ENCODE measurements around the gene HK2.

Gene HK2

DNA sequence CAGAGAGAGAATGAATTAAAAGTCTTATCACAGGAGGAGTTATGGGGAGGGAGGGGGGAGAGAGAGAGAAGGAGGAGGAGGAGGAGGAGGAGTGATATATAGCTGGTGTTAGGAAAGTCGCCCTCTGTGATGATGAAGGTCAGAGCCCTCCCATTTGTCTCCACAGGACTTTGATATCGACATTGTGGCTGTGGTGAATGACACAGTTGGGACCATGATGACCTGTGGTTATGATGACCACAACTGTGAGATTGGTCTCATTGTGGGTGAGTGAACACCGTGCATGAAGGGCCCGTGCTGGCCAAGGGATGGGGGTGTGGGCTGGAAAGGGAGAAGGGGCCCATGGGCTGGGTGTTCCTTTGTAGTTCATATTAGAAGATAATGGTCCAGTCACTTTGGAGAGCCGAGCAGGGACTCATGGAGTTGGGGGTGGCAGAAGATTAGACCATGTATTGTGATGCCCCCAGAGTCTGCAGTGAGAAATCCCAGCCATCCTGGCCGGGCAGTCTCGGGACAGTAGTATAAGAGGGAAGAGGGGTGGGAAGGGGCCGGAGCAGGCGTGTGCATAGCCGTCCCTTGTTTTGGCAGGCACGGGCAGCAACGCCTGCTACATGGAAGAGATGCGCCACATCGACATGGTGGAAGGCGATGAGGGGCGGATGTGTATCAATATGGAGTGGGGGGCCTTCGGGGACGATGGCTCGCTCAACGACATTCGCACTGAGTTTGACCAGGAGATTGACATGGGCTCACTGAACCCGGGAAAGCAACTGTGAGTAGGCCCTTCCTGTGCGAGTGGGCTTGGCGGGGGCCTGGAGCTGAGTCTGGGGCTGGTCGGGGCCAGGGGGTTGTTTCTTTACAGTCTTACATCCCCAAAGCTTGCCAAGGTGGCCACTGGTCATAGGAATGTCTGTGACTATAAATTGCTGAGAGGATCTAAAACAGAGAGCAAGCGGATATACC lies 40.0 kb downstream of the HK2 start:
- H3K27me3 ChIP-seq (ENCODE audit: control insufficient read depth, insufficient read depth, low read length), result no peaks in the 10 kb centered on the region
- peaks cover 15% of the 10 kb centered on the region for H3K36me3 ChIP-seq (ENCODE audit: insufficient read depth, low read length)
- H3K4me2 ChIP-seq (ENCODE audit: low read length), result no peak overlapping the region
- H3K4me1 ChIP-seq (ENCODE audit: control insufficient read depth, insufficient read depth, low read length), result peaks cover 11% of the 10 kb centered on the region
- no peaks in the 10 kb centered on the region for H3K9me3 ChIP-seq (replicated peaks; ENCODE audit: low read length)
- no peak overlapping the region for H3K4me3 ChIP-seq (ENCODE audit: low read length)
- no peak overlapping the region for H3K9ac ChIP-seq (ENCODE audit: low read depth, low read length)

DNA sequence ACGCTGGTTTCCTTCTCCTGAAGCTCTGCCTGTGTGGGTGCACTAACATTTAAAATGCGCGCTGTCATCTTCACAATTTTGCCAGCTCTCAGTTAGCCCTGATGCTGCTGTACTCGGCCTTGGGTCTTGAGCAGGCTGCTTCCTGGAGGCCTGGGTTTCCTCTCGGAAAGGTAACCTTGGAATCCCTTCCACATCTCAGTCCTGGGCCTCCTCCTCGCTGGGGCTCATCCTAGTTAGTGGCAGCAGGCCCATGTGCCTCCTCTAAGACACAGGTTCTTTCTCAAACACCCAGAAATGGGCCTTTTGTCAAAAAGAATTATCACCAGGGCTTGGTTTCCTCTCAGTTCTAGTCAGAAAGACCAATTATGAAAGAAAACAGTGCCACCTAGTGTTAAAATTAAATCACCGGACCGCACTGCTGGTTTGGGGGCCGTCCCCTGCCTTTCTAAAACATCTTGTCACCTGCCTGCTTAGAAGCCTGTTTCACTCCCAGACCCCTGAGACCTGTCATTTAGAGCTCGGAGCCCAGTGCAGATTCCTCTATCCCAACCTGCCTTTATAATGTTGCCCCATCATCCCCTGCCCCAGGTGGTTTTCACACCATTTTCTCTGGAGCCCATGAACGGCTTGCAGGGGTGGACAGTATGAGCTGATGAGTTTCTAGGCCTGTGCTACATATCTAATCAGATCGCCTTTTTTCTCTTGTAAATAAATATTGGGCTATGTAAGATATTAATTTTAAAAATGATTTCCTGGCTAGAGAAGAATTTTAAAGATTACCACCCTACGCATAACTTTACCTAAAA lies 42.4 kb downstream of the HK2 start:
- Histone ChIP-seq H3K4me2 (ENCODE audit: low read length) (no peak overlapping the region), H3K4me1 (ENCODE audit: control insufficient read depth, insufficient read depth, low read length) (peaks cover 11% of the 10 kb centered on the region), H3K27me3 (ENCODE audit: control insufficient read depth, insufficient read depth, low read length) (no peaks in the 10 kb centered on the region), H3K36me3 (ENCODE audit: insufficient read depth, low read length) (peaks cover 22% of the 10 kb centered on the region), H3K9ac (ENCODE audit: low read depth, low read length) (peak overlapping the region; percentile 44), H3K9me3 (replicated peaks; ENCODE audit: low read length) (no peaks in the 10 kb centered on the region), H3K4me3 (ENCODE audit: low read length) (no peak overlapping the region)

GRCh38 chr2:74877376-74877775 lies 43.4 kb downstream of the HK2 start:
- no peak overlapping the region for H3K4me2 ChIP-seq (ENCODE audit: low read length)
- H3K4me3 ChIP-seq (ENCODE audit: low read length), result no peak overlapping the region
- no peak overlapping the region for H3K9ac ChIP-seq (ENCODE audit: low read depth, low read length)
- H3K4me1 ChIP-seq (ENCODE audit: control insufficient read depth, insufficient read depth, low read length), result peaks cover 11% of the 10 kb centered on the region
- H3K9me3 ChIP-seq (replicated peaks; ENCODE audit: low read length), result no peaks in the 10 kb centered on the region
- H3K36me3 ChIP-seq (ENCODE audit: insufficient read depth, low read length), result peaks cover 27% of the 10 kb centered on the region
- no peaks in the 10 kb centered on the region for H3K27me3 ChIP-seq (ENCODE audit: control insufficient read depth, insufficient read depth, low read length)

GRCh38 chr2:74877781-74878433 lies 44.0 kb downstream of the HK2 start:
- H3K9me3 ChIP-seq (replicated peaks; ENCODE audit: low read length), result no peaks in the 10 kb centered on the region
- no peak overlapping the region for H3K4me2 ChIP-seq (ENCODE audit: low read length)
- peaks cover 27% of the 10 kb centered on the region for H3K36me3 ChIP-seq (ENCODE audit: insufficient read depth, low read length)
- H3K9ac ChIP-seq (ENCODE audit: low read depth, low read length), result no peak overlapping the region
- H3K4me3 ChIP-seq (ENCODE audit: low read length), result no peak overlapping the region
- H3K27me3 ChIP-seq (ENCODE audit: control insufficient read depth, insufficient read depth, low read length), result no peaks in the 10 kb centered on the region
- H3K4me1 ChIP-seq (ENCODE audit: control insufficient read depth, insufficient read depth, low read length), result peaks cover 11% of the 10 kb centered on the region

DNA sequence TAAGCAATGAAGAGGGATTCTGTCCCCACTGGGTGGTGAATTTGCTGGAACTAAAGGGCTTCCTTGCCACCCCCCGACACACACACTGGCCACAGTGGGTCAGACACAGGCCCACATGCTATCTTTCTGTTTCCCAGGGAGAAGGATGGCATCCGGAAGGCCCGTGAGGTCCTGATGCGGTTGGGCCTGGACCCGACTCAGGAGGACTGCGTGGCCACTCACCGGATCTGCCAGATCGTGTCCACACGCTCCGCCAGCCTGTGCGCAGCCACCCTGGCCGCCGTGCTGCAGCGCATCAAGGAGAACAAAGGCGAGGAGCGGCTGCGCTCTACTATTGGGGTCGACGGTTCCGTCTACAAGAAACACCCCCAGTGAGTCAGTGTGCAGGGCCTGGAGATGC lies 44.6 kb downstream of the HK2 start:
- Histone ChIP-seq H3K4me2 (ENCODE audit: low read length) (no peak overlapping the region), H3K4me1 (ENCODE audit: control insufficient read depth, insufficient read depth, low read length) (peaks cover 11% of the 10 kb centered on the region), H3K4me3 (ENCODE audit: low read length) (no peak overlapping the region), H3K9ac (ENCODE audit: low read depth, low read length) (no peak overlapping the region), H3K9me3 (replicated peaks; ENCODE audit: low read length) (no peaks in the 10 kb centered on the region), H3K27me3 (ENCODE audit: control insufficient read depth, insufficient read depth, low read length) (no peaks in the 10 kb centered on the region), H3K36me3 (ENCODE audit: insufficient read depth, low read length) (peaks cover 29% of the 10 kb centered on the region)

DNA sequence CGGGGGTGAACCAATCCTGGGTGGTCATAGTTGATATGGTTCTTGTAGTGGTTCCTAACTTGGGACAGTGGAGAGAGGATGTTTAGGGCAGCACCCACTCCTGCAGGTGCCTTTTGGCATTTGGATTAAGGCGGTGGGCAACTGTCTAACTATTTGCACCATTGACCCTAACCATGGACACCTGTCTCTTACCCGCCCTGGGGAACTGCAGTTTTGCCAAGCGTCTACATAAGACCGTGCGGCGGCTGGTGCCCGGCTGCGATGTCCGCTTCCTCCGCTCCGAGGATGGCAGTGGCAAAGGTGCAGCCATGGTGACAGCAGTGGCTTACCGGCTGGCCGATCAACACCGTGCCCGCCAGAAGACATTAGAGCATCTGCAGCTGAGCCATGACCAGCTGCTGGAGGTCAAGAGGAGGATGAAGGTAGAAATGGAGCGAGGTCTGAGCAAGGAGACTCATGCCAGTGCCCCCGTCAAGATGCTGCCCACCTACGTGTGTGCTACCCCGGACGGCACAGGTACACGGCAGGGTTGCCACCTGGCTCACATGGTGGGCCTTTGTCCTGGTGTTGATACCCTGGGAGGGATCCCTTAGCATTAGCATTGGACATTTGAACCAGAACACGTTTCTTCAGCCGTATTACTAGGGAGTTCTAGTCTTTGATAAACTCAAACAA lies 46.3 kb downstream of the HK2 start:
- H3K9me3 ChIP-seq (replicated peaks; ENCODE audit: low read length), result no peaks in the 10 kb centered on the region
- H3K4me3 ChIP-seq (ENCODE audit: low read length), result no peak overlapping the region
- H3K9ac ChIP-seq (ENCODE audit: low read depth, low read length), result no peak overlapping the region
- no peak overlapping the region for H3K4me2 ChIP-seq (ENCODE audit: low read length)
- peaks cover 33% of the 10 kb centered on the region for H3K36me3 ChIP-seq (ENCODE audit: insufficient read depth, low read length)
- no peaks in the 10 kb centered on the region for H3K27me3 ChIP-seq (ENCODE audit: control insufficient read depth, insufficient read depth, low read length)
- H3K4me1 ChIP-seq (ENCODE audit: control insufficient read depth, insufficient read depth, low read length), result peaks cover 6% of the 10 kb centered on the region

- Histone ChIP-seq H3K27me3 (ENCODE audit: control insufficient read depth, insufficient read depth, low read length) (no peaks in the 10 kb centered on the region), H3K9ac (ENCODE audit: low read depth, low read length) (no peak overlapping the region), H3K4me1 (ENCODE audit: control insufficient read depth, insufficient read depth, low read length) (peaks cover under 1% of the 10 kb centered on the region), H3K4me3 (ENCODE audit: low read length) (no peak overlapping the region), H3K4me2 (ENCODE audit: low read length) (no peak overlapping the region), H3K36me3 (ENCODE audit: insufficient read depth, low read length) (peaks cover 36% of the 10 kb centered on the region), H3K9me3 (replicated peaks; ENCODE audit: low read length) (no peaks in the 10 kb centered on the region)
Observed at GRCh38 chr2:74881176-74881575, 47.2 kb downstream of the HK2 start.

GRCh38 chr2:74881626-74882298 lies 47.8 kb downstream of the HK2 start:
- peaks cover 41% of the 10 kb centered on the region for H3K36me3 ChIP-seq (ENCODE audit: insufficient read depth, low read length)
- H3K27me3 ChIP-seq (ENCODE audit: control insufficient read depth, insufficient read depth, low read length), result no peaks in the 10 kb centered on the region
- no peaks in the 10 kb centered on the region for H3K4me1 ChIP-seq (ENCODE audit: control insufficient read depth, insufficient read depth, low read length)
- no peak overlapping the region for H3K4me3 ChIP-seq (ENCODE audit: low read length)
- no peaks in the 10 kb centered on the region for H3K9me3 ChIP-seq (replicated peaks; ENCODE audit: low read length)
- no peak overlapping the region for H3K4me2 ChIP-seq (ENCODE audit: low read length)
- no peak overlapping the region for H3K9ac ChIP-seq (ENCODE audit: low read depth, low read length)

GRCh38 chr2:74882299-74882687 lies 48.4 kb downstream of the HK2 start:
- Histone ChIP-seq H3K27me3 (ENCODE audit: control insufficient read depth, insufficient read depth, low read length) (no peaks in the 10 kb centered on the region), H3K4me1 (ENCODE audit: control insufficient read depth, insufficient read depth, low read length) (peaks cover 5% of the 10 kb centered on the region), H3K36me3 (ENCODE audit: insufficient read depth, low read length) (peaks cover 41% of the 10 kb centered on the region), H3K4me2 (ENCODE audit: low read length) (no peak overlapping the region), H3K4me3 (ENCODE audit: low read length) (no peak overlapping the region), H3K9ac (ENCODE audit: low read depth, low read length) (no peak overlapping the region), H3K9me3 (replicated peaks; ENCODE audit: low read length) (no peaks in the 10 kb centered on the region)

DNA sequence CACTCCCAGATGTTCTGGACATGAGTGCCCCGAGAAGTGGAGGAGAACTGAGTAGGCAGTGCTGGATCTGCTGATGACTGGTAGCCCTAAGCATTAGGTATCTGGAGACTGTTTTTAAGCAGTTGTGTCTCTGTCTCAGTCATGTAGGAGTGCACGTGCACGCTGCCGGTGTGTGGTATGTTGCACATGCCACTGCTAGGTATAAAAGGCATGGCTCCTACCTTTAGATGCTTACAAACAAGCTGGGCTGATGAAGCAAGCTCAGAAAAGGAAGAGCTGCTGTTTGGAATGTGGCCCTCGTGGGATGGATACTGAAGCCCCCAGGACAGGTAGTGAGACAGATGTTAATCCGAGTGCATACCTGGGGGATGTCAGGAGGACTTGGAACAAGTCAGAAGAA lies 49.1 kb downstream of the HK2 start:
- H3K9ac ChIP-seq (ENCODE audit: low read depth, low read length), result no peak overlapping the region
- no peaks in the 10 kb centered on the region for H3K9me3 ChIP-seq (replicated peaks; ENCODE audit: low read length)
- peaks cover 12% of the 10 kb centered on the region for H3K4me1 ChIP-seq (ENCODE audit: control insufficient read depth, insufficient read depth, low read length)
- H3K36me3 ChIP-seq (ENCODE audit: insufficient read depth, low read length), result peaks cover 35% of the 10 kb centered on the region
- H3K27me3 ChIP-seq (ENCODE audit: control insufficient read depth, insufficient read depth, low read length), result no peaks in the 10 kb centered on the region
- H3K4me3 ChIP-seq (ENCODE audit: low read length), result no peak overlapping the region
- no peak overlapping the region for H3K4me2 ChIP-seq (ENCODE audit: low read length)
